ENCODE data around the gene GSTT2B. TPM values are rescaled to one million over a fixed set of nuclear protein-coding genes. Genes with fewer than 3 reads are reported as not detected.

GSTT2B gene
- total and polyA plus RNA-seq, 2 donors (not counting 1 experiment from before 2014, with no cell fraction given) = not detected

- ChIA-PET CTCF (interaction anchor here (1.7 to 3.8 kb wide), 3 partner anchors 59 to 166 kb away, joined by 4 to 27 read pairs (median 6); no protein-coding TSS in a partner anchor), POLR2A (no interaction called here)
- no peak for DNase-seq
- ATAC-seq (ENCODE audit: low read depth) = no peak
- no peak overlapping the region for H3K27ac Mint-ChIP-seq
- no peaks in the 10 kb centered on the region for H3K9me3 Mint-ChIP-seq (ENCODE audit: insufficient read depth)
- H3K27me3 ChIP-seq (replicated peaks in 1 of 4; ENCODE audit: control extremely low read depth in 1 of 4, control insufficient read depth in 3 of 4, insufficient read depth in 4 of 4, low read length in 3 of 4) = no peaks in the 10 kb centered on the region
- no peak for TF ChIP-seq EZH2 (IDR thresholded peaks at IDR 0.05; ENCODE audit: borderline replicate concordance, insufficient read depth, low read depth, low read length, poor library complexity, severe bottlenecking)
- TF ChIP-seq CTCF (IDR thresholded peaks at IDR 0.05) = no peak
- no peak overlapping the region for H3K9ac ChIP-seq (ENCODE audit: low read length)
- no peak overlapping the region for H3K4me3 ChIP-seq (ENCODE audit: control extremely low read depth in 1 of 5, extremely low read depth in 1 of 5, insufficient read depth in 1 of 5, low read depth in 2 of 5, low read length in 4 of 5)
- peaks cover 23% of the 10 kb centered on the region for H3K4me1 Mint-ChIP-seq
- H3K27ac ChIP-seq (ENCODE audit: low read length in 2 of 2) = no peak overlapping the region
- peaks cover 0 to 3% (median 0%) of the 10 kb centered on the region in 3 donors for H3K9me3 ChIP-seq (ENCODE audit: control extremely low read depth in 1 of 3, control insufficient read depth in 2 of 3, insufficient read depth in 1 of 3, low read length in 2 of 3)
- peaks cover 12% of the 10 kb centered on the region for H3K79me2 ChIP-seq (ENCODE audit: control insufficient read depth, insufficient read depth, low read length)
- peaks cover 7 to 18% of the 10 kb centered on the region in 2 donors for H3K4me1 ChIP-seq (ENCODE audit: control insufficient read depth in 2 of 2, insufficient read depth in 2 of 2, low read length in 2 of 2)
- H3K36me3 ChIP-seq (replicated peaks in 1 of 2; ENCODE audit: control extremely low read depth in 1 of 2, control insufficient read depth in 1 of 2, extremely low read depth in 1 of 2, insufficient read depth in 2 of 2, low read length in 1 of 2) = no peaks in the 10 kb centered on the region
- no peak overlapping the region for H3K4me2 ChIP-seq (replicated peaks; ENCODE audit: low read depth, low read length, poor library complexity, severe bottlenecking)
- no peaks in the 10 kb centered on the region for H4K20me1 ChIP-seq (ENCODE audit: control insufficient read depth, insufficient read depth, low read length, poor library complexity, severe bottlenecking)
- intact Hi-C loops (cut with micrococcal nuclease) = loop anchor here (2.0 to 10.0 kb wide), 2 partner anchors 225 to 261 kb away; partner anchors contain the start of genes SMARCB1 and SPECC1L
- H3K4me3 Mint-ChIP-seq = no peak overlapping the region
- no peak overlapping the region for H2AFZ ChIP-seq (ENCODE audit: insufficient read depth, low read depth, low read length, poor library complexity, severe bottlenecking)
- WGBS (ENCODE audit: insufficient coverage) = 93% methylated on average over 7 of the region's 7 CpGs
- H3K27me3 Mint-ChIP-seq = no peaks in the 10 kb centered on the region
These were observed 48.4 kb upstream of the GSTT2B start for GRCh38 chr22:24009227-24010017.

Data from B cell (primary cell).